ENCODE results near the gene PRTG.

DNA sequence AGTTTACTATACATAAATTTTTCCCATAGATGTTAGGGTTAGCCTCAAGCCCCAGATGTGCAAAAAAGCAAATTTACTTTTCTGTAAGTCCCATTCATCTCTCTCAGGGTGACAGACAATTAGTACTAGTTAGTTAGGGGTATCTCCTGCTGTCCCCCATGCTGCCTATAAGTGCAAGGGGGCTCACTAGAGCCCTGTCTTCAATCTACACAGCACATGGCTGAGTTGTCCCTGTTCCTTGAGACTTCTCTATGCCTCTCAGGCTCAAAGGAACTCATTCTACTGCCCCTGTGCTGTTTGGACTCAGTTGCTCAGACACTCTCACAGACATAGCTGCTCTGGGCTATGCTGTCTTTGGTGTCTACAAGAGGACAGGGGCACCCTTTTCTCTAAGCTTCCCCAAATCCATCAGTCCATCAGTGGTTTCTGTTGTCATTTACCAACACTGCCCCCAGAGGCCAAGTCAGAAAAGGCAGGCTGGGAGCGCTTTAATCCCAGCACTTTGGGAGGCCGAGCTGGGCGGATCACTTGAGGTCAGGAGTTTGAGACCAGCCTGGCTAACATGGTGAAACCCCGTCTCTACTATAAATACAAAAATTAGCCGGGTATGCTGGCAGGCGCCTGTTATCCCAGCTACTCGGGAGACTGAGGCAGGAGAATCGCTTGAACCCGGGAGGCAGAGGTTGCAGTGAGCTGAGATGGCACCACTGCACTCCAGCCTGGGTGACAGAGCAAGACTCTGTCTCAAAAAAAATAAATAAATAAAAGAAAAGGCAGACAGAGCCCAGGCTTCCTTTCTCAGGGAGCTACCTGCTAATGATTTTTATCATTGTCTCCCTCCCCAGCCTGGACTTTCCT is 31.4 kb upstream of the PRTG start:
- TF ChIP-seq, protein P1, sequence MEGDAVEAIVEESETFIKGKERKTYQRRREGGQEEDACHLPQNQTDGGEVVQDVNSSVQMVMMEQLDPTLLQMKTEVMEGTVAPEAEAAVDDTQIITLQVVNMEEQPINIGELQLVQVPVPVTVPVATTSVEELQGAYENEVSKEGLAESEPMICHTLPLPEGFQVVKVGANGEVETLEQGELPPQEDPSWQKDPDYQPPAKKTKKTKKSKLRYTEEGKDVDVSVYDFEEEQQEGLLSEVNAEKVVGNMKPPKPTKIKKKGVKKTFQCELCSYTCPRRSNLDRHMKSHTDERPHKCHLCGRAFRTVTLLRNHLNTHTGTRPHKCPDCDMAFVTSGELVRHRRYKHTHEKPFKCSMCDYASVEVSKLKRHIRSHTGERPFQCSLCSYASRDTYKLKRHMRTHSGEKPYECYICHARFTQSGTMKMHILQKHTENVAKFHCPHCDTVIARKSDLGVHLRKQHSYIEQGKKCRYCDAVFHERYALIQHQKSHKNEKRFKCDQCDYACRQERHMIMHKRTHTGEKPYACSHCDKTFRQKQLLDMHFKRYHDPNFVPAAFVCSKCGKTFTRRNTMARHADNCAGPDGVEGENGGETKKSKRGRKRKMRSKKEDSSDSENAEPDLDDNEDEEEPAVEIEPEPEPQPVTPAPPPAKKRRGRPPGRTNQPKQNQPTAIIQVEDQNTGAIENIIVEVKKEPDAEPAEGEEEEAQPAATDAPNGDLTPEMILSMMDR (IDR thresholded peaks at IDR 0.05) = peak; percentile 29 to 65 (median 44)
- no peak for TF ChIP-seq POLR2A (IDR thresholded peaks at IDR 0.05; ENCODE audit: low read depth)
- no peak for TF ChIP-seq POLR2AphosphoS5 (IDR thresholded peaks at IDR 0.05)
- no peak for TF ChIP-seq EP300 (IDR thresholded peaks at IDR 0.05)
